Activated CD4-positive, alpha-beta T cell treated with anti-CD3 and anti-CD28 coated beads, Interleukin-2, amount 10 ng/mL, durations not matched to agents 7 days and 5 days (primary cell): ENCODE measurements around the gene PLCL2. TPM values are rescaled to one million over a fixed set of nuclear protein-coding genes. Genes with fewer than 3 reads are reported as not detected.

Source experiments
- CTCF ChIA-PET: fragments of 350-600 bp; sonication (Branson Sonifier 250); formaldehyde crosslinking; loops from one replicate; lab custom pipeline; 2021; ENCODE audit warnings: antibody characterized with exemption; lab: Charles Lee
- POLR2A ChIA-PET: fragments of 350-600 bp; sonication (Branson Sonifier 250); formaldehyde crosslinking; loops from one replicate; lab custom pipeline; 2021; ENCODE audit warnings: antibody characterized with exemption; lab: Charles Lee
- DNase-seq: peaks from one replicate; pipeline ENCODE4 v3.0.0-alpha.2; 2020
- H3K27ac Mint-ChIP-seq: one replicate; pipeline ENCODE4 v1.8.0; 2021; ENCODE audit warnings: mild to moderate bottlenecking, moderate library complexity, mixed read lengths
- H3K27me3 Mint-ChIP-seq: one replicate; pipeline ENCODE4 v1.8.0; 2021; ENCODE audit warnings: mixed read lengths
- H3K36me3 Mint-ChIP-seq: one replicate; pipeline ENCODE4 v1.8.0; 2021; ENCODE audit warnings: low read depth, mixed read lengths
- H3K4me1 Mint-ChIP-seq: one replicate; pipeline ENCODE4 v1.8.0; 2021; ENCODE audit warnings: mixed read lengths
- H3K4me3 Mint-ChIP-seq: one replicate; pipeline ENCODE4 v1.8.0; 2021; ENCODE audit warnings: mild to moderate bottlenecking, moderate library complexity, mixed read lengths
- H3K9me3 Mint-ChIP-seq: one replicate; pipeline ENCODE4 v1.8.0; 2021; ENCODE audit warnings: mixed read lengths
- total RNA-seq, 2 experiments: library from RNA; stranded (reverse); gene quantifications; one replicate each; pipeline ENCODE4 v1.2.3, GENCODE V29; 2021

PLCL2 gene
- total RNA-seq, 2 experiments from 2014 or later = 48.8 to 50.9 TPM

DNA sequence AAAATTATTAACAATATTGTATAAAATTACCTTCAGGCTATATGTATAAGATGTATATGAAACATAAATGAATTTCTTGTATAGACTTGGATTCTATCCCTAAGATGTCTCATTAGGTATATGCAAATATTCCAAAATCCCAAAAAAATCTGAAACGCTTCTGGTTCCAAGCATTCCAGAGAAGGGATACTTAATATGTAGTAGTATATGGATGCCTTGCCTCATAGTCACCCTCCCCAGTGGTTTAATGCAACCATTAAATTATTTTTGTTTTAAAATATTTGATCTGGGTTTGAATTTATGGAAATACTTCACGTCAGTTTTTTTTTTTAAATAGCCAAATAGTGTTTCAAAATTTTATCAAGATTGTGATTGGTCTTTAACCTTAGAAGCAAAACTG lies 27.2 kb downstream of the PLCL2 start:
- peaks cover 26% of the 10 kb centered on the region for H3K36me3 Mint-ChIP-seq
- ChIA-PET POLR2A (no interaction called here), CTCF (no interaction called here)
- no peak overlapping the region for H3K27ac Mint-ChIP-seq
- no peak for DNase-seq
- H3K27me3 Mint-ChIP-seq = no peaks in the 10 kb centered on the region
- no peak overlapping the region for H3K4me3 Mint-ChIP-seq
- no peaks in the 10 kb centered on the region for H3K9me3 Mint-ChIP-seq
- H3K4me1 Mint-ChIP-seq = peaks cover 53% of the 10 kb centered on the region

GRCh38 chr3:16912400-16913263 lies 27.9 kb downstream of the PLCL2 start:
- DNase-seq = no peak
- Mint-ChIP-seq H3K4me1 (peaks cover 52% of the 10 kb centered on the region), H3K4me3 (no peak overlapping the region), H3K36me3 (peaks cover 27% of the 10 kb centered on the region), H3K9me3 (no peaks in the 10 kb centered on the region), H3K27me3 (no peaks in the 10 kb centered on the region), H3K27ac (peak overlapping the region; percentile 26)
- POLR2A ChIA-PET = no interaction called here
- CTCF ChIA-PET = no interaction called here

- ChIA-PET POLR2A (no interaction called here), CTCF (no interaction called here)
- Mint-ChIP-seq H3K27ac (no peak overlapping the region), H3K9me3 (no peaks in the 10 kb centered on the region), H3K4me3 (no peak overlapping the region), H3K27me3 (no peaks in the 10 kb centered on the region), H3K4me1 (peaks cover 48% of the 10 kb centered on the region), H3K36me3 (peaks cover 27% of the 10 kb centered on the region)
- DNase-seq = no peak
Measured at GRCh38 chr3:16913264-16913580, 28.5 kb downstream of the PLCL2 start.

DNA sequence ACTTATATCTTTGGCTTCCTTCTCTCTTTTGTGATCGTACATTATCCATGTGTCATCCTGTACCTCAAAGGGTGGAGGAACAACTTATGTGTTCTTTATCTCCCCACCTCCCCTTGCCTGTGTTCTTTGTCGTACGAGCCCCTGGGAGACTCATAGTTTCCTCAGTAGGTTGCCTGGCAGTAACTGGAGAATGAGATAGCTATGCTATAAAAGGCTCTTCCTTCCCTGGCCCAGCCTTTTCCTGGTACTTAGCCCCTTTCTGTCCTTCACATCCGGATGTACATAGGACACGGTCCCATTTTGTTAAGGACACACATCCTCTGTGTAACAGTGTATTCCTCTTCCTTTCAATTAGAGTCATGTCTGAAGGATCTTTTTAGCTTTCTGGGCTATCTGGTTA lies 32.1 kb downstream of the PLCL2 start:
- Mint-ChIP-seq H3K4me3 (no peak overlapping the region), H3K4me1 (peaks cover 29% of the 10 kb centered on the region)
- CTCF ChIA-PET = interaction anchor here (1.5 to 2.0 kb wide), 3 partner anchors 11 to 33 kb away, joined by 3 to 4 read pairs (median 3); no protein-coding TSS in a partner anchor

DNA sequence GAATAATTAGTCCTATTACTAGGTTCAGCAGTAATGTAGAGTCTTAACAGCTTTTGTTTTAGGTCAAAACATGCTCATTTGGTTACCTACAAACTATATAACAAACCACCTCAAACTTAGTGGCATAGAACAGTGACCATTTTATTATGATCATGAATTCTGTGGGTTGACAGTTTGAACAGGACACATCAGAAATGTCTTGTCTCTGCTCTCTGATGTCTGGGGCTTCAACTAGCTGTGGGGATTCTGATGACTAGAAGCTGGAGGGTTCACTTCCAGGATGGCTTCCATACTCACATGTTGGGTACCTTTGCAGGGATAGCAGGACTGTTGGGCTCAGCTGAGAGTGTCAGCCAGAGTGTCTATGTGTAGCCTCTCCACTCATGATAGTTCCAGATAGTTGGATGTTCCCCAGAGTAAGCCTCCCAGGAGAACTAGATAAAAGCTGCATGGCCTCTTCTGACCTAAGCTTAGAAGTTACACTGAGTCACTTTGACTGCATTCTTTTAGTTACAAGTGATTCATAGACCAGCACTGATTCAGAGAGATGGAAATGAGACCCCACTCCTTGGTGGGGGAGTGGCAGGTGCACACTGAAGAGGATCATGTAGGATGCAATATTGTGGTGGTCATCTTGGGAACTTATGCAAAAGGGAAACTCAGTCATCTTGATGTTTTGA lies 32.6 kb downstream of the PLCL2 start:
- no peak for DNase-seq
- ChIA-PET POLR2A (no interaction called here), CTCF (interaction anchor here (1.5 to 2.0 kb wide), 3 partner anchors 11 to 33 kb away, joined by 3 to 4 read pairs (median 3); no protein-coding TSS in a partner anchor)
- H3K36me3 Mint-ChIP-seq = peaks cover 16% of the 10 kb centered on the region
- H3K27me3 Mint-ChIP-seq = no peaks in the 10 kb centered on the region
- H3K4me1 Mint-ChIP-seq = peaks cover 26% of the 10 kb centered on the region
- no peaks in the 10 kb centered on the region for H3K9me3 Mint-ChIP-seq
- no peak overlapping the region for H3K4me3 Mint-ChIP-seq
- H3K27ac Mint-ChIP-seq = no peak overlapping the region

More for the DNA sequence above, 32.1 kb downstream of the PLCL2 start:
- POLR2A ChIA-PET = no interaction called here
- Mint-ChIP-seq H3K27ac (no peak overlapping the region), H3K9me3 (no peaks in the 10 kb centered on the region), H3K36me3 (peaks cover 16% of the 10 kb centered on the region), H3K27me3 (no peaks in the 10 kb centered on the region)
- no peak for DNase-seq

- H3K4me1 Mint-ChIP-seq = peaks cover 19% of the 10 kb centered on the region
- CTCF ChIA-PET = interaction anchor here (1.5 to 2.0 kb wide), 3 partner anchors 15 to 89 kb away, joined by 3 to 4 read pairs (median 3); no protein-coding TSS in a partner anchor
- POLR2A ChIA-PET = no interaction called here
- peaks cover 13% of the 10 kb centered on the region for H3K36me3 Mint-ChIP-seq
- no peaks in the 10 kb centered on the region for H3K9me3 Mint-ChIP-seq
- H3K27me3 Mint-ChIP-seq = no peaks in the 10 kb centered on the region
- H3K27ac Mint-ChIP-seq = no peak overlapping the region
- no peak overlapping the region for H3K4me3 Mint-ChIP-seq
- no peak for DNase-seq
Measured at GRCh38 chr3:16917980-16918682, 33.4 kb downstream of the PLCL2 start.

- H3K9me3 Mint-ChIP-seq = peaks cover under 1% of the 10 kb centered on the region
- peaks cover 20% of the 10 kb centered on the region for H3K4me1 Mint-ChIP-seq
- ChIA-PET POLR2A (no interaction called here), CTCF (interaction anchor here (1.5 to 2.0 kb wide), 2 partner anchors 35 to 90 kb away, joined by 3 to 4 read pairs; no protein-coding TSS in a partner anchor)
- no peak overlapping the region for H3K27ac Mint-ChIP-seq
- H3K36me3 Mint-ChIP-seq = peaks cover 19% of the 10 kb centered on the region
- DNase-seq = no peak
- no peaks in the 10 kb centered on the region for H3K27me3 Mint-ChIP-seq
- H3K4me3 Mint-ChIP-seq = no peak overlapping the region
Measured at GRCh38 chr3:16918683-16919025, 33.9 kb downstream of the PLCL2 start.

DNA sequence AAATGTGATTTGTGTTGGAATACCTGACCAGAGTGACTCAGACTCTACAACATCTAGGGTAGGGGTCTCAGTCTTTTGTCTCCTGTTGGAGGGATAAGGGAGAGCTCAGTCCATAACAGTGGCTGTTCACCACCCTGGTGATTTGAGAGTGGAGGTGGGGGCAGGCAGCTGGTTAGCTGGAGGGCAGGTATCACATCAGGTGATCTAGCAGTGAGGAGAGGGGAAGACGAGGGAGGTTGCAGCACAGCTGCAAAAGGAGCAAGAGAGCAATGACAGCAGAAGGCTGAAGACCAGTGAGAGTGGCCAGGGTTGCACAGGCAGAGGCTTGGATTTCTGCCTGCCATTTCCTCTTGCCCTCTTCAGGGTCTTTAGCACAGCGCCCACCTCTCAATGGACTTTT lies 38.4 kb downstream of the PLCL2 start:
- Mint-ChIP-seq H3K27ac (no peak overlapping the region), H3K9me3 (peaks cover 7% of the 10 kb centered on the region), H3K27me3 (no peaks in the 10 kb centered on the region), H3K4me1 (peaks cover 16% of the 10 kb centered on the region), H3K4me3 (no peak overlapping the region), H3K36me3 (peaks cover 21% of the 10 kb centered on the region)
- DNase-seq = no peak
- ChIA-PET CTCF (interaction anchor here (1.6 kb wide), 1 partner anchor 11 kb away, joined by 3 read pairs; no protein-coding TSS in a partner anchor), POLR2A (no interaction called here)

DNA sequence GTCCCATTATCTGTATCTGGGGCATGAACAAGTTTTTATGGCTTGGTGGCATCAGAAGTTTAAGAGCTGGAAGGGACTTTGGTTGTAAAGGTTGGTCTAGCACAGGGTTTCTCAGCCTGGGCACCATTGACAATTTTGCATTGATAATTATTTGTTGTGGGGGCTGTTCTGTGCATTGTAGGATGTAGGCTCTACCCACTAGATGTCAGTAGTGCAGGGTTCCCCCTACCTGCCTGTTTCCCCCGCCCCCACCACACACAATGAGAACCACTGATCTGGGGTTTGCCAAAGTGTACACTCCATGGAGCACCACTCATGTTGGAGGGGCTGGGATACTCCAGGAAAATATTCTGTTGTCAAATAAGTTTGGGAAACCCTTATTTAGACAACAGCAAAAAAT lies 42.7 kb downstream of the PLCL2 start:
- CTCF ChIA-PET = interaction anchor here (0.6 to 1.0 kb wide), 2 partner anchors 11 to 286 kb away, joined by 3 read pairs; no protein-coding TSS in a partner anchor
- Mint-ChIP-seq H3K4me1 (peaks cover 43% of the 10 kb centered on the region), H3K27me3 (no peaks in the 10 kb centered on the region), H3K27ac (no peak overlapping the region), H3K36me3 (peaks cover 45% of the 10 kb centered on the region), H3K4me3 (no peak overlapping the region), H3K9me3 (peaks cover 7% of the 10 kb centered on the region)
- DNase-seq = no peak
- POLR2A ChIA-PET = no interaction called here

DNA sequence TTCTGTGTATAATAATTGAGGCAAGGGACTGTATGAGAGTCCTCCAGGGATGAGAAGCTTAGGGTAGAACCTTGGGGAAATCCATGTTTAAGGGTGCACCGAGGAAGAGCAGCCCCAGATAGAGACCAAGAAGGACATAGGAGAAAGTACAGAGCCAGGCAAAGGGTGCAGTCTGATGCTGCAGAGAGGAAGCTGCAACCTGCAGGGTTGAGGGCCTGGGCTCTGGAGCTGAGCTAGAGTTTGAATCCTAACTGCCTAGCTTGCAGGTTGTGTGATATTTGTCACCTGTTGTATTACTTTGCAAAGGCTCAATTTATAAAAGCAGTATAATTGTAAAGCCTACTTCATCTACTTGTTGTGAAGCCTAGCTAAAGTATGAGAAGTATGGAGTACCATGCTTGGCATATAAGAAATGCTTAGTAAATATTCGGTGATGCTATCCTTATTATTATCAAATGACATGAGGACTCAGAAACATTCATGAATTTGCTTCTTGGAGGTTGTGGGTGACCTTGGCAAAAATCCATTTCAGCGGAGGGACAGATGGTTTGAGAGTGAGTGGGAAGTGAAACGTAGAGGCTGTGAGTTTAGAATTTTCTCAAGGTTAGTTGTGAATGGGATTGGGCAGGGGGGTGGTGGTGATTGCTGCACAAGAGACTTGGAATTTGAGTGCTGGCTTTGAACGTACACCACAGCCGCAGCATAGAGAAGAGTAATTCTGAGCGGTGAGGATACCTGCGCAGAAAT lies 43.8 kb downstream of the PLCL2 start:
- Mint-ChIP-seq H3K4me1 (peaks cover 53% of the 10 kb centered on the region), H3K27ac (no peak overlapping the region), H3K27me3 (no peaks in the 10 kb centered on the region), H3K9me3 (peaks cover 7% of the 10 kb centered on the region), H3K36me3 (peaks cover 48% of the 10 kb centered on the region), H3K4me3 (no peak overlapping the region)
- ChIA-PET CTCF (interaction anchor here (1.0 kb wide), 1 partner anchor 12 kb away, joined by 3 read pairs; no protein-coding TSS in a partner anchor), POLR2A (no interaction called here)
- no peak for DNase-seq

- peaks cover 50% of the 10 kb centered on the region for H3K36me3 Mint-ChIP-seq
- H3K4me3 Mint-ChIP-seq = no peak overlapping the region
- peaks cover 55% of the 10 kb centered on the region for H3K4me1 Mint-ChIP-seq
- H3K27me3 Mint-ChIP-seq = no peaks in the 10 kb centered on the region
- ChIA-PET POLR2A (no interaction called here), CTCF (no interaction called here)
- H3K9me3 Mint-ChIP-seq = peaks cover 2% of the 10 kb centered on the region
- no peak for DNase-seq
- no peak overlapping the region for H3K27ac Mint-ChIP-seq
Measured at GRCh38 chr3:16929311-16929710, 44.6 kb downstream of the PLCL2 start.

GRCh38 chr3:16932877-16933276 lies 48.1 kb downstream of the PLCL2 start:
- H3K9me3 Mint-ChIP-seq = no peaks in the 10 kb centered on the region
- peaks cover 77% of the 10 kb centered on the region for H3K4me1 Mint-ChIP-seq
- POLR2A ChIA-PET = no interaction called here
- CTCF ChIA-PET = interaction anchor here (0.7 kb wide), 2 partner anchors 16 to 90 kb away, joined by 3 read pairs; no protein-coding TSS in a partner anchor
- peaks cover 63% of the 10 kb centered on the region for H3K36me3 Mint-ChIP-seq
- no peak for DNase-seq
- no peak overlapping the region for H3K4me3 Mint-ChIP-seq
- no peaks in the 10 kb centered on the region for H3K27me3 Mint-ChIP-seq
- no peak overlapping the region for H3K27ac Mint-ChIP-seq
